Upper lobe of left lung (tissue), 4 donors: ENCODE measurements around the gene COBL.

Experiments
- EP300 ChIP-seq, 4 donors: sonication (generic); formaldehyde crosslinking; IDR thresholded peaks; one replicate each; pipeline ENCODE4 v1.5.1; 2017; ENCODE audit warnings: antibody characterized with exemption in 4 of 4, control low read depth in 2 of 4
- TF ChIP-seq, protein P1 (sequence below), 6 experiments: fragments of 450-650 bp in 4 of 6; fragments of 200-600 bp in 2 of 6; sonication (generic) in 2 of 6; IDR thresholded peaks; one replicate each; pipeline ENCODE4 v1.5.1; 2016 to 2019; ENCODE audit warnings: antibody characterized with exemption in 6 of 6

DNA sequence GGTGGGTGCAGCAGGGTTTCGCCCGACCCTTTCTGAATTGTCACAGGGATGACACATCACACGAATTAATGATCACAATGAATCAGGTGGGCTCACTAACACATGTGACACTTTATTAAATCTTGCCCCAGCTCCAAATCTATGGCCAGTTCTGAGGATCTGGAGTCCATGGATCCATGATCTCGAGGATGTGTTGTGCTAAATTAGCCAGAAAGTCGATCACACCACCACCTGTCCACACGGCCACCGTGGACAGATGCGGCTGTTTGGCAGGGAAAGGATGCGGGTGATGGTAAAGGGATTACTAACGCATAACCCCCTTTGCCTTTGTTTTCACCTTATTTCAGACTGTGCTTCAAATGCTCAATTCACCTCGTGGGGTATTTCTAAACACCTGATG is 96.4 kb downstream of the COBL start:
- no peak for TF ChIP-seq EP300 (IDR thresholded peaks at IDR 0.05)
- TF ChIP-seq, protein P1, sequence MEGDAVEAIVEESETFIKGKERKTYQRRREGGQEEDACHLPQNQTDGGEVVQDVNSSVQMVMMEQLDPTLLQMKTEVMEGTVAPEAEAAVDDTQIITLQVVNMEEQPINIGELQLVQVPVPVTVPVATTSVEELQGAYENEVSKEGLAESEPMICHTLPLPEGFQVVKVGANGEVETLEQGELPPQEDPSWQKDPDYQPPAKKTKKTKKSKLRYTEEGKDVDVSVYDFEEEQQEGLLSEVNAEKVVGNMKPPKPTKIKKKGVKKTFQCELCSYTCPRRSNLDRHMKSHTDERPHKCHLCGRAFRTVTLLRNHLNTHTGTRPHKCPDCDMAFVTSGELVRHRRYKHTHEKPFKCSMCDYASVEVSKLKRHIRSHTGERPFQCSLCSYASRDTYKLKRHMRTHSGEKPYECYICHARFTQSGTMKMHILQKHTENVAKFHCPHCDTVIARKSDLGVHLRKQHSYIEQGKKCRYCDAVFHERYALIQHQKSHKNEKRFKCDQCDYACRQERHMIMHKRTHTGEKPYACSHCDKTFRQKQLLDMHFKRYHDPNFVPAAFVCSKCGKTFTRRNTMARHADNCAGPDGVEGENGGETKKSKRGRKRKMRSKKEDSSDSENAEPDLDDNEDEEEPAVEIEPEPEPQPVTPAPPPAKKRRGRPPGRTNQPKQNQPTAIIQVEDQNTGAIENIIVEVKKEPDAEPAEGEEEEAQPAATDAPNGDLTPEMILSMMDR (IDR thresholded peaks at IDR 0.05), result no peak
